Activated T-cell treated with anti-CD3 and anti-CD28 coated beads, Interleukin-2, amount 50 U/mL, for 4 hours (primary cell): ENCODE results near the gene CHD2. TPM values are rescaled to one million over a fixed set of nuclear protein-coding genes. Genes with fewer than 3 reads are reported as not detected.
"Not testable (repeated sequence)": the region's sequence is repeated elsewhere in the genome, so short reads cannot be mapped to it uniquely, and the experiment has no call there.

ENCODE experiments used
- ATAC-seq, 2 donors: fragments of 200-7000 bp; cut with Tn5 transposase; one replicate each; pipeline ENCODE4 v1.10.0; 2021
- DNase-seq: peaks from one replicate; pipeline ENCODE4 v3.0.0-alpha.2; 2020
- H3K27me3 Mint-ChIP-seq: one replicate; pipeline ENCODE4 v1.8.0; 2021; ENCODE audit warnings: low read depth, mixed read lengths
- H3K36me3 Mint-ChIP-seq: one replicate; pipeline ENCODE4 v1.8.0; 2022; ENCODE audit warnings: mixed read lengths; ENCODE audit not compliant: insufficient read depth
- H3K4me1 Mint-ChIP-seq: one replicate; pipeline ENCODE4 v1.8.0; 2021; ENCODE audit warnings: low read depth, mixed read lengths
- H3K4me3 Mint-ChIP-seq: one replicate; pipeline ENCODE4 v1.8.0; 2021; ENCODE audit warnings: mild to moderate bottlenecking, moderate library complexity, mixed read lengths
- H3K9me3 Mint-ChIP-seq: one replicate; pipeline ENCODE4 v1.8.0; 2021; ENCODE audit warnings: mixed read lengths
- total RNA-seq, 3 donors: library from RNA; stranded (reverse); gene quantifications; one replicate each; pipeline ENCODE4 v1.2.1, GENCODE V29; 2021

Gene CHD2
- total RNA-seq, 3 donors from 2014 or later: 58.0 to 67.7 (median 59.7) TPM

DNA sequence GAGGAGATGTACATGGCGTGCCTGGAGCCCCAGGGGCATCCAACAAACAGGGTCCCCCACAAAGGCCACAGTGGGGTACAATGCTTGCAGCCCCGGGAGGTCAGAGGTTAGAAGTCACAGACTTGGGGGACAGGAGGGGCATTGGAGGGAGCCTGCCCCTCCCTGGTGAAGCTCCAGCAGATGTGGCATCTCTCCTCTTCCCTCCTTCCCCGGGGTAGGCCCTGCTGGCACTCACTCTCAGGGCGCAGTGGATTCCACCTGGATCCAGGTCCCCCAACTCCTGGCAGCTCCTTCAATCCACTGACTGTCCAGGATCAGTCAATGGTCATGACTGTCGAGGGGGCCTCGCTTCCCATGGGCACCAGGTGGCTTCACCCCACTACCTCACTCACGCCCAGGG, 156.7 kb downstream of the CHD2 start:
- no peak for DNase-seq
- no peaks in the 10 kb centered on the region for H3K4me1 Mint-ChIP-seq
- H3K9me3 Mint-ChIP-seq: no peaks in the 10 kb centered on the region
- H3K27me3 Mint-ChIP-seq: peaks cover 4% of the 10 kb centered on the region
- H3K4me3 Mint-ChIP-seq: no peak overlapping the region
- ATAC-seq: no peak
- no peaks in the 10 kb centered on the region for H3K36me3 Mint-ChIP-seq

DNA sequence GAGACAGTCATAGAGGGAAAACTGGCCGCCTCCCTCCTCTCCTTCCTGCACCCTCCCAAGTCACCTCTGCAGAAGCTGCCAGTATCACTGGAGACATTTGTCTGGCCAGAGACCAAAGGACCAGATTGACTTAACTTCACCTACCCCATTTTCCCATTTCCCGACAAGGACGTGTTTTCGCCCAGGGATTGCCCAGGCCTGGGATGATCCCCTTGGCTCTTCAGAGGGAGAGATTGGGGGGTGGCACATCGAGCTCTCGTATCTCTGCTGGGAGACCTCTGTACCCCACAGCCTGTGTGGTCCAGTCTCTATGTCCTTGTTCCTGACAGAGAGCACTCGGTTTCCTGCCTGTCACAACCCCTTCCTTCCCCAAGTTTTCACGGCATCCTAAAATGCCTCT, 157.5 kb downstream of the CHD2 start:
- peaks cover 4% of the 10 kb centered on the region for H3K27me3 Mint-ChIP-seq
- H3K9me3 Mint-ChIP-seq: no peaks in the 10 kb centered on the region
- ATAC-seq: no peak
- H3K4me1 Mint-ChIP-seq: no peaks in the 10 kb centered on the region
- no peaks in the 10 kb centered on the region for H3K36me3 Mint-ChIP-seq
- DNase-seq: no peak
- H3K4me3 Mint-ChIP-seq: no peak overlapping the region

DNA sequence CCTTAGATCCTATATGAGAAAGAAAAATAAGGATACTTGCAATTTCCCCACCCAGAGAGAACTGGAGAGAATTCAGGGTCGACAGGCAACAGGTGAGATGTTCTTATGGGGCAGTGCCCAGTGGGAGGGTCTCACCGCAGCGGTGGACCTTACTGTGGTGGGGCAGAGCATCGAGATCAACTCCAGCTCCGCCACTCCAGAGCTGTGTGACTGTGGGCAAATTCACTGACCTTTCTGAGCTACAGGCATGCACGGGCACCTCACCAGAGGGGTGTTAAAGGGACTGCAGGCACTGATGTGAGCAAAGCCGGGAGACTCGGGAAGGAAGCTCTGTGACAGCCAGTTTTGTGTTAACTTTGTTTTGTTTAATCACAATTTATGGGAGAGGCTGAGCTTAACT, 158.0 kb downstream of the CHD2 start:
- Mint-ChIP-seq H3K27me3 (peaks cover 3% of the 10 kb centered on the region), H3K9me3 (no peaks in the 10 kb centered on the region), H3K4me3 (no peak overlapping the region), H3K36me3 (no peaks in the 10 kb centered on the region), H3K4me1 (no peaks in the 10 kb centered on the region)
- DNase-seq (no peak), ATAC-seq (no peak)

GRCh38 chr15:93058904-93059427, 158.8 kb downstream of the CHD2 start:
- Mint-ChIP-seq H3K4me3 (no peak overlapping the region), H3K27me3 (peaks cover 3% of the 10 kb centered on the region), H3K9me3 (no peaks in the 10 kb centered on the region), H3K4me1 (no peaks in the 10 kb centered on the region), H3K36me3 (no peaks in the 10 kb centered on the region)
- ATAC-seq: no peak
- DNase-seq: no peak

- ATAC-seq (no peak), DNase-seq (no peak)
- H3K4me3 Mint-ChIP-seq: no peak overlapping the region
- H3K4me1 Mint-ChIP-seq: no peaks in the 10 kb centered on the region
- H3K36me3 Mint-ChIP-seq: no peaks in the 10 kb centered on the region
- H3K9me3 Mint-ChIP-seq: no peaks in the 10 kb centered on the region
- H3K27me3 Mint-ChIP-seq: peaks cover 3% of the 10 kb centered on the region
Measured at GRCh38 chr15:93059442-93059841, 159.3 kb downstream of the CHD2 start.

GRCh38 chr15:93060336-93061248, 160.5 kb downstream of the CHD2 start:
- Mint-ChIP-seq H3K36me3 (no peaks in the 10 kb centered on the region), H3K9me3 (no peaks in the 10 kb centered on the region), H3K4me1 (no peaks in the 10 kb centered on the region), H3K27me3 (peaks cover 3% of the 10 kb centered on the region), H3K4me3 (no peak overlapping the region)
- DNase-seq (no peak), ATAC-seq (no peak)

DNA sequence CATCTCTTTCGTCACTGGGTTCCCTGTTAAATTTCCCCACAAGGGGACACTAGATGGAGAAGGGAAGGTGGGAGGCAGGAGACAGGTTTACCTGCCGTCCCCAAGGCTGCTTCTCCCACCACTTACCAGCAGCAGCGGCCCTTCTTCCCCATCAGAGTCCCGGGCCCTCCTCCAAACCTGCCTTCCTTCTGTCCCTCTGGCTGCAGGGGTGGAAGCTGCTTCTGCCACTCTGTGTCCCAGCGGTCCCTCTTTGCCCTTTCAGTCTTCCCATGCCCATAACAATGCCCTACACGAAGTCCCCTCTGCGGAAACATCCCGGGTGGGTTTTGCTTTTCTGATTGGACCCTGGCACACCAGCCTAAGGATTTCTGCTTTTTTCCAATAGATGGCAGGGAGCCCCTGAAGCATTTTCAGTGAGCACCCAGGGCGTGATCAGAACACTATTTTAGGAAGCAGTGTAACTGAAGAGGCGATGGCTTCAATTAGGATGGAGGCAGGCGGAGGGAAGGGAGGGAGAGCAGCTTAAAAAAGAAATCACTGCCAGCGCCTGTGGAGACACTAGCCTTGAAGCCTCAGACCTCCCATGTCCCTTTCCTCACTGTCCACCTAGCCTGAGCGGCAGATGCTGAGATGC, 162.6 kb downstream of the CHD2 start:
- not testable (repeated sequence) for ATAC-seq, H3K36me3 Mint-ChIP-seq, H3K27me3 Mint-ChIP-seq, H3K4me1 Mint-ChIP-seq, H3K4me3 Mint-ChIP-seq, DNase-seq, H3K9me3 Mint-ChIP-seq

DNA sequence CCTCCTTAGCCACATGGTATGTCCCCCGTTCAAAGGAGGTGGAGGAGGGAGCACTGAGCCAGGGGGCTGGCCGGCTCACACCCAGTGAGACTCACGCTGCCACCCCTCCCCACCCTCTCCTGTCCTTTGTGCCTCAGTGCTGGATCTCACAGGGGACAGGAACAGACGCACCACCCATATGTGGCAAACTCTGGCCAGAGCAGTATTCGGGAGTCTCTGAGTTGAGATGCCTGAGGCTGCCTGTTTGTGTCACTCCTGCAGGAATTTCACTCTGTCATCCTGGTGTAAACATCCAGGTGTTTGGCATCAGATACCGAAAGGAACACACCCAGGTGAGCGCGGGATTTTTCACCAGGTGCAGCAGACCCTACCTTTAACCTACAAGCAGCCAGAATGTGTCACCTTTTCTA, 163.1 kb downstream of the CHD2 start:
- no peaks in the 10 kb centered on the region for H3K9me3 Mint-ChIP-seq
- H3K4me1 Mint-ChIP-seq: no peaks in the 10 kb centered on the region
- no peak overlapping the region for H3K4me3 Mint-ChIP-seq
- ATAC-seq (no peak), DNase-seq (no peak)
- peaks cover 3% of the 10 kb centered on the region for H3K27me3 Mint-ChIP-seq
- no peaks in the 10 kb centered on the region for H3K36me3 Mint-ChIP-seq

GRCh38 chr15:93063796-93064690, 163.9 kb downstream of the CHD2 start:
- no peaks in the 10 kb centered on the region for H3K4me1 Mint-ChIP-seq
- H3K27me3 Mint-ChIP-seq: peaks cover 3% of the 10 kb centered on the region
- ATAC-seq: no peak
- H3K36me3 Mint-ChIP-seq: no peaks in the 10 kb centered on the region
- H3K4me3 Mint-ChIP-seq: no peak overlapping the region
- DNase-seq: no peak
- H3K9me3 Mint-ChIP-seq: no peaks in the 10 kb centered on the region

- Mint-ChIP-seq H3K36me3 (no peaks in the 10 kb centered on the region), H3K27me3 (peaks cover 5% of the 10 kb centered on the region), H3K4me1 (no peaks in the 10 kb centered on the region), H3K9me3 (no peaks in the 10 kb centered on the region), H3K4me3 (no peak overlapping the region)
- no peak for ATAC-seq
- DNase-seq: no peak
Measured at GRCh38 chr15:93065641-93066045, 165.5 kb downstream of the CHD2 start.

DNA sequence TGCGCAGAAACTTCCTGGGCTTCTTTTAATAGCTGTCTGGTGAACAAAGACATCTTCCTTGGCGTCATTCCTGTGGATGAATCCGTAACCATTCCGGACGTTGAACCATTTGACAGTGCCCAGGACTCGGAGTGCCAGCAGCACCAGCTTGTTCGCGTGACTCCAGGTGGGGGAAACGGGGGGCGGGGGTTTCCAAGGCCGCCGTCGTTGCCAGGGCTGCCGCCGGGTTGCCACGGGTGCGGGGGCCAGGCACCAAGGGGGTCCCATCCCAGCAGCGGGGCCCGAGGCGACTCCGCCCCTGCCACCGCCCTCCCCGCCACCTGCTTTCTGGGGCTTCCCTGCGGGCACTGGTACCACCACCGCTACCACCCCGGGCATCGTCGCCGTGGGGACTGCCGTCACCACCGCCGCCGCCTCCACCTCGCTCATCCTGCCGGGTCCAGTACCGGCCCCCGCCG, 166.1 kb downstream of the CHD2 start:
- no peak for DNase-seq
- Mint-ChIP-seq H3K4me1 (no peaks in the 10 kb centered on the region), H3K4me3 (no peak overlapping the region), H3K9me3 (no peaks in the 10 kb centered on the region), H3K36me3 (no peaks in the 10 kb centered on the region), H3K27me3 (peaks cover 10% of the 10 kb centered on the region)
- ATAC-seq: no peak

DNA sequence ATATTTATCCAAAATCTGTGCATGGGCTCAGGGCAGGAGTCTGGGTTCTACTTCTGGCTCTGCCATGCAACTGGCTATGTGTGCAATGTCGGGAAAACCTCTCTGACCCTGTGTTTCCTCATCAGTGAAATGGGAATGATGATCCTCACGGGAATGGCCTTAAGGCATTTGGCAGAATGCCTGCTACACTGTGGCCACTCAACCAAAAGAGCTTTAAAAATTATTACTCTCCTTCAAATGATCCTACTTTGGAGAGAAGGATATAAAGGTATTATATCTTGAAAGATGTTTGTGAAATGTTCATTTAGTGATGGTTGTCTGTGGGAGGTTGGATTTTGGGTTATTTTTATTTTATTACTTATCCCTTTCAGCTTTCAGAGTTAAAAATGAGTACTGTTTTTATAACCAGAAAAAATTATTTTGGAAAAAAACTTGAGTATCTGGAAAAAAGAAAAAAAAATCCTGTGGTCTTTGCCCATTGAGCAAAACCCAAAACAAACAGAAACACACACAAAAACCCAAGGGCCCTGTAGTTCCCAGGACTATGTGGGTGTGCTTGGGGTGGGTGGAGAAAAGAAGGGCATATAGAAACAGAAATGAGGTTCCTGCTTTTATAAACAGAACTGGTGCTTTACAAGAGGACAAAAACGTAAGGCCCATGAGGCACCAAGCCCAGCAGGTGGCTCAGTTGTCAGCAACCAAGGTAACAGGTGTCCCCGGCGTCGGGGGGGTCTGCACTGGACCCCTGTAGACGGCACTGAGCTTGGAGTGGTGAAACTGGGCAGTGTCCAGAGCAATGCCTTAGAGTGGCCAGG, 166.9 kb downstream of the CHD2 start:
- H3K27me3 Mint-ChIP-seq: peaks cover 18% of the 10 kb centered on the region
- H3K4me3 Mint-ChIP-seq: no peak overlapping the region
- DNase-seq: no peak
- H3K9me3 Mint-ChIP-seq: no peaks in the 10 kb centered on the region
- peaks cover 4% of the 10 kb centered on the region for H3K4me1 Mint-ChIP-seq
- H3K36me3 Mint-ChIP-seq: no peaks in the 10 kb centered on the region
- ATAC-seq: no peak

- H3K9me3 Mint-ChIP-seq: no peaks in the 10 kb centered on the region
- ATAC-seq: no peak
- DNase-seq: no peak
- H3K36me3 Mint-ChIP-seq: no peaks in the 10 kb centered on the region
- no peak overlapping the region for H3K4me3 Mint-ChIP-seq
- peaks cover 6% of the 10 kb centered on the region for H3K4me1 Mint-ChIP-seq
- peaks cover 24% of the 10 kb centered on the region for H3K27me3 Mint-ChIP-seq
Measured at GRCh38 chr15:93067649-93068085, 167.5 kb downstream of the CHD2 start.
